ENCODE data around the gene TLR8.

TLR8 gene

GRCh38 chrX:12970691-12971202 lies 64.3 kb downstream of the TLR8 start:
- FAIRE-seq, result no peak

DNA sequence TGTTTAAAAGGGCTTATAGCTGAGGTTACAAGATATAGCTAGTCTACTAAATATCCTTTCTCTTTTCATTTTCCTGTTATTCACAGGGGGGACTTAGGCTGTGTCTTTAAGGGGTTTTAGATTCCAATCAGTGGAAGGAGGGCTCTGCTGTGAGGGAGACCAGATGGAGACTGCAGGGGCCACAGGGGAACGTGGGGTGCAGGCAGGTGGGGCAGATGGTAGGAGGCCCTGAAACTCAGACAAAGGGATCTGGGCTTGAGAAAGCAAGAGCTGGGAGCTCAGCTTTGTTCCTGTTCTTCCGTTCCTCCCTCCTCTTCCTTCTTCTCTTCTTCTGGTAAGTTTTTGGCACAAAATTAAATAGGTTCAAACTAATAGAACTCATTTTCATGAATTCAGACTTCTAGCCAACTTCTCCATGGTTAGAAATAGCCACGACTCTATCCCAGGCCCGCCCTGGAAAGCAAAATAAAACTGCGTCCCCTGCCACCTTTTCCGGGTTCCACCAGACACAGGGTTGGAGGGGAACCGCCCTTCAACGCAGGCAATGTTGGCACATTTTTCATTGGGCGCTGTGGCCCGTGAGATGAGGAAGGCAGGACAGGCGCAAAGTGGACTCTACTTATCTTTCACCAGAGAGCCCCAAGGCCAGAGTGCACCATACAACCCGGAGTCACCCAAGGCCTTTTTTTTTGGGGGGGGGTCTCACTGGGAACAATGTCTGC lies 65.0 kb downstream of the TLR8 start:
- FAIRE-seq, result no peak

DNA sequence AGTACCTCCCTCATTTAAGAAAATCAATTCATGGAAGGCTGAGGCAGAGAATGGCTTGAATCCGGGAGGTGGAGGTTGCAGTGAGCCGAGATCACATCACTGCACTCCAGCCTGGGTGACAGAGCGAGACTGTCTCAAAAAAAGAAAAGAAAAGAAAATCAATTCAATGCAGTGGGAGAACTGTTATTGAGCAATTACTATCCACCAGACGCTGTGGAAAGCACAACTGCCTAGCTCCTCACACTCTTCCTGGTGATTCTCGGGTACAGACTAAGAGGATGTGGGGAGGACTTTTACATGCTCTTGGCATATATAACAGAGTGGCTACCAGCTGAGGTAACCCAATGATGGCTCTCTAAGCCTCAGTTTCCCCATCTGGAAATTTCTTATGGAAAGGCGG lies 65.8 kb downstream of the TLR8 start:
- no peak for FAIRE-seq
